DND-41 (cell line): Measurements from ENCODE around the gene CITED2.

Experiments
- ATAC-seq: fragments of 200-7000 bp; cut with Tn5 transposase; 3 replicates; pipeline ENCODE4 v1.9.1; 2021; ENCODE audit warnings: low read depth; ENCODE audit not compliant: insufficient read depth
- DNase-seq: peaks from one replicate; pipeline ENCODE4 v3.0.0-alpha.2; 2020
- H2AFZ ChIP-seq: 2 replicates; pipeline ENCODE4 v1.6.0; 2012; ENCODE audit warnings: low read depth, low read length
- H3K27ac ChIP-seq: 2 replicates; pipeline ENCODE4 v1.5.1; 2012; ENCODE audit warnings: low read length, inconsistent platforms
- H3K27me3 ChIP-seq: fragments of 200-600 bp; sonication (generic); 2 replicates; pipeline ENCODE4 v1.6.0; 2012; ENCODE audit warnings: low read length, mild to moderate bottlenecking, inconsistent platforms; ENCODE audit not compliant: insufficient read depth, poor library complexity
- H3K36me3 ChIP-seq: 2 replicates; pipeline ENCODE4 v1.5.1; 2012; ENCODE audit warnings: low read length, inconsistent platforms; ENCODE audit not compliant: insufficient read depth
- H3K4me1 ChIP-seq: 2 replicates; pipeline ENCODE4 v1.5.1; 2012; ENCODE audit warnings: mild to moderate bottlenecking, low read length; ENCODE audit not compliant: insufficient read depth
- H3K4me2 ChIP-seq: 2 replicates; pipeline ENCODE4 v1.6.0; 2012; ENCODE audit warnings: mild to moderate bottlenecking, moderate library complexity, low read length, inconsistent platforms; ENCODE audit not compliant: insufficient read depth
- H3K4me3 ChIP-seq, 2 experiments: fragments of 200-600 bp in 1 of 2; shearing (Covaris generic) in 1 of 2; 2 replicates each; pipeline ENCODE4 v1.5.1; 2012 to 2016; ENCODE audit warnings: inconsistent platforms in 2 of 2, low read length in 2 of 2, mild to moderate bottlenecking in 2 of 2, low read depth in 1 of 2, moderate library complexity in 1 of 2
- H3K79me2 ChIP-seq: 2 replicates; pipeline ENCODE4 v1.6.0; 2012; ENCODE audit warnings: low read length, inconsistent platforms; ENCODE audit not compliant: insufficient read depth
- H3K9ac ChIP-seq: 2 replicates; pipeline ENCODE4 v1.6.0; 2012; ENCODE audit warnings: low read depth, mild to moderate bottlenecking, inconsistent platforms, low read length, moderate library complexity
- H3K9me3 ChIP-seq: 2 replicates; pipeline ENCODE4 v1.5.1; 2012; ENCODE audit warnings: low read length, moderate library complexity, mild to moderate bottlenecking, inconsistent platforms; ENCODE audit not compliant: insufficient read depth, severe bottlenecking
- H4K20me1 ChIP-seq: 2 replicates; pipeline ENCODE4 v1.6.0; 2012; ENCODE audit warnings: low read length; ENCODE audit not compliant: insufficient read depth
- EZH2 ChIP-seq: IDR thresholded peaks from 3 replicates; pipeline ENCODE4 v1.6.1; 2012; ENCODE audit warnings: borderline replicate concordance, low read depth, mild to moderate bottlenecking, moderate library complexity, low read length, inconsistent platforms; ENCODE audit not compliant: severe bottlenecking
- TF ChIP-seq, protein P1 (sequence below): IDR thresholded peaks from 2 replicates; pipeline ENCODE4 v1.5.1; 2012; ENCODE audit warnings: borderline replicate concordance, low read length, moderate library complexity, mild to moderate bottlenecking; ENCODE audit not compliant: poor library complexity, severe bottlenecking; ENCODE audit errors: extremely low read depth

Gene CITED2

GRCh38 chr6:139344186-139344963, 30.1 kb downstream of the CITED2 start:
- H3K79me2 ChIP-seq = no peaks in the 10 kb centered on the region
- H2AFZ ChIP-seq = peak overlapping the region; percentile 49; the same call in 1 of the 2 replicates
- H3K27ac ChIP-seq = peak overlapping the region; percentile 75
- H3K4me3 ChIP-seq = no peak overlapping the region
- H3K4me1 ChIP-seq = peaks cover 24% of the 10 kb centered on the region
- peak; percentile 26 for DNase-seq
- H4K20me1 ChIP-seq = no peaks in the 10 kb centered on the region
- H3K27me3 ChIP-seq = no peaks in the 10 kb centered on the region
- H3K9me3 ChIP-seq = no peaks in the 10 kb centered on the region
- ATAC-seq = peak; percentile 17; the same call in 1 of the 3 replicates
- H3K4me2 ChIP-seq = no peak overlapping the region
- no peaks in the 10 kb centered on the region for H3K36me3 ChIP-seq
- no peak for TF ChIP-seq EZH2
- TF ChIP-seq, protein P1, sequence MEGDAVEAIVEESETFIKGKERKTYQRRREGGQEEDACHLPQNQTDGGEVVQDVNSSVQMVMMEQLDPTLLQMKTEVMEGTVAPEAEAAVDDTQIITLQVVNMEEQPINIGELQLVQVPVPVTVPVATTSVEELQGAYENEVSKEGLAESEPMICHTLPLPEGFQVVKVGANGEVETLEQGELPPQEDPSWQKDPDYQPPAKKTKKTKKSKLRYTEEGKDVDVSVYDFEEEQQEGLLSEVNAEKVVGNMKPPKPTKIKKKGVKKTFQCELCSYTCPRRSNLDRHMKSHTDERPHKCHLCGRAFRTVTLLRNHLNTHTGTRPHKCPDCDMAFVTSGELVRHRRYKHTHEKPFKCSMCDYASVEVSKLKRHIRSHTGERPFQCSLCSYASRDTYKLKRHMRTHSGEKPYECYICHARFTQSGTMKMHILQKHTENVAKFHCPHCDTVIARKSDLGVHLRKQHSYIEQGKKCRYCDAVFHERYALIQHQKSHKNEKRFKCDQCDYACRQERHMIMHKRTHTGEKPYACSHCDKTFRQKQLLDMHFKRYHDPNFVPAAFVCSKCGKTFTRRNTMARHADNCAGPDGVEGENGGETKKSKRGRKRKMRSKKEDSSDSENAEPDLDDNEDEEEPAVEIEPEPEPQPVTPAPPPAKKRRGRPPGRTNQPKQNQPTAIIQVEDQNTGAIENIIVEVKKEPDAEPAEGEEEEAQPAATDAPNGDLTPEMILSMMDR = no peak
- no peak overlapping the region for H3K9ac ChIP-seq

GRCh38 chr6:139343052-139343750, 31.2 kb downstream of the CITED2 start:
- Histone ChIP-seq H3K4me2 (no peak overlapping the region), H3K4me3 (no peak overlapping the region), H3K79me2 (no peaks in the 10 kb centered on the region), H3K27me3 (no peaks in the 10 kb centered on the region), H4K20me1 (no peaks in the 10 kb centered on the region), H3K36me3 (no peaks in the 10 kb centered on the region), H3K27ac (peak overlapping the region; percentile 75), H3K4me1 (peaks cover 24% of the 10 kb centered on the region), H3K9ac (no peak overlapping the region), H2AFZ (peak overlapping the region; percentile 45; the same call in 1 of the 2 replicates), H3K9me3 (no peaks in the 10 kb centered on the region)
- peak; percentile 92 for ATAC-seq
- TF ChIP-seq, protein P1 = no peak
- TF ChIP-seq EZH2 = no peak
- DNase-seq = peak; percentile 49

GRCh38 chr6:139341060-139341459, 33.4 kb downstream of the CITED2 start:
- H3K9me3 ChIP-seq = no peaks in the 10 kb centered on the region
- no peak overlapping the region for H2AFZ ChIP-seq
- H3K27me3 ChIP-seq = no peaks in the 10 kb centered on the region
- no peak overlapping the region for H3K9ac ChIP-seq
- H3K4me3 ChIP-seq = no peak overlapping the region
- H3K79me2 ChIP-seq = no peaks in the 10 kb centered on the region
- ATAC-seq (no peak), DNase-seq (no peak)
- no peaks in the 10 kb centered on the region for H3K36me3 ChIP-seq
- peaks cover 24% of the 10 kb centered on the region for H3K4me1 ChIP-seq
- no peak overlapping the region for H3K4me2 ChIP-seq
- no peaks in the 10 kb centered on the region for H4K20me1 ChIP-seq
- H3K27ac ChIP-seq = no peak overlapping the region
- TF ChIP-seq EZH2 = no peak
- TF ChIP-seq, protein P1 = no peak
